AG10803 (cell line): Measurements from ENCODE around the gene MBD2.
A peak's percentile ranks its signal among the peaks of the same experiment; 100 is the strongest.
"Not testable (repeated sequence)": the region's sequence is repeated elsewhere in the genome, so short reads cannot be mapped to it uniquely, and the experiment has no call there.

Source experiments
- DNase-seq: peaks from one replicate; pipeline ENCODE4 v3.0.0; 2010; ENCODE audit warnings: low read depth
- H3K4me3 ChIP-seq: 2 replicates; pipeline ENCODE4 v1.5.1; 2011; ENCODE audit warnings: mild to moderate bottlenecking, low read length, control low read depth
- TF ChIP-seq, protein P1 (sequence below): conservative IDR thresholded peaks from 2 replicates; pipeline ENCODE4 v1.5.1; 2011; ENCODE audit warnings: mild to moderate bottlenecking, low read length, control low read depth, inconsistent platforms

The MBD2 gene

DNA sequence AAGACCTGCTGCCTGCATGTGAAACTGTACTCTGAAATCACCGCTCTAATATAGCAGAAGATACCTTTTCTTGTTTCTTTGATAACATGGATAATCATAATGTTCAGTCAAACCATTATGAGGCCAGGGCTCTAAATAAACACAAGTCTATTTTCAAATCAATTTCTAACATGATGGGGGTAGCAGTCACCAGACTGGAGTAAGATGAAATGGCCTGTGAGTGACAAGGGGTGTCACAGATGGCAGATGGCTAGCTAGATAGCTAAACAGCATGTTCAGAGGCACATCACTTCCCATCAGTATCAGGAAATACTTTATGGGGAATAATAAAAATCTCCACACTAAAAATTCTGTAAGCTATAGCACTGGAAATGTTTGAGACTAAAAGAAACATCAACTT lies 14.0 kb downstream of the MBD2 start:
- no peak overlapping the region for H3K4me3 ChIP-seq
- no peak for DNase-seq
- TF ChIP-seq, protein P1, sequence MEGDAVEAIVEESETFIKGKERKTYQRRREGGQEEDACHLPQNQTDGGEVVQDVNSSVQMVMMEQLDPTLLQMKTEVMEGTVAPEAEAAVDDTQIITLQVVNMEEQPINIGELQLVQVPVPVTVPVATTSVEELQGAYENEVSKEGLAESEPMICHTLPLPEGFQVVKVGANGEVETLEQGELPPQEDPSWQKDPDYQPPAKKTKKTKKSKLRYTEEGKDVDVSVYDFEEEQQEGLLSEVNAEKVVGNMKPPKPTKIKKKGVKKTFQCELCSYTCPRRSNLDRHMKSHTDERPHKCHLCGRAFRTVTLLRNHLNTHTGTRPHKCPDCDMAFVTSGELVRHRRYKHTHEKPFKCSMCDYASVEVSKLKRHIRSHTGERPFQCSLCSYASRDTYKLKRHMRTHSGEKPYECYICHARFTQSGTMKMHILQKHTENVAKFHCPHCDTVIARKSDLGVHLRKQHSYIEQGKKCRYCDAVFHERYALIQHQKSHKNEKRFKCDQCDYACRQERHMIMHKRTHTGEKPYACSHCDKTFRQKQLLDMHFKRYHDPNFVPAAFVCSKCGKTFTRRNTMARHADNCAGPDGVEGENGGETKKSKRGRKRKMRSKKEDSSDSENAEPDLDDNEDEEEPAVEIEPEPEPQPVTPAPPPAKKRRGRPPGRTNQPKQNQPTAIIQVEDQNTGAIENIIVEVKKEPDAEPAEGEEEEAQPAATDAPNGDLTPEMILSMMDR: no peak

DNA sequence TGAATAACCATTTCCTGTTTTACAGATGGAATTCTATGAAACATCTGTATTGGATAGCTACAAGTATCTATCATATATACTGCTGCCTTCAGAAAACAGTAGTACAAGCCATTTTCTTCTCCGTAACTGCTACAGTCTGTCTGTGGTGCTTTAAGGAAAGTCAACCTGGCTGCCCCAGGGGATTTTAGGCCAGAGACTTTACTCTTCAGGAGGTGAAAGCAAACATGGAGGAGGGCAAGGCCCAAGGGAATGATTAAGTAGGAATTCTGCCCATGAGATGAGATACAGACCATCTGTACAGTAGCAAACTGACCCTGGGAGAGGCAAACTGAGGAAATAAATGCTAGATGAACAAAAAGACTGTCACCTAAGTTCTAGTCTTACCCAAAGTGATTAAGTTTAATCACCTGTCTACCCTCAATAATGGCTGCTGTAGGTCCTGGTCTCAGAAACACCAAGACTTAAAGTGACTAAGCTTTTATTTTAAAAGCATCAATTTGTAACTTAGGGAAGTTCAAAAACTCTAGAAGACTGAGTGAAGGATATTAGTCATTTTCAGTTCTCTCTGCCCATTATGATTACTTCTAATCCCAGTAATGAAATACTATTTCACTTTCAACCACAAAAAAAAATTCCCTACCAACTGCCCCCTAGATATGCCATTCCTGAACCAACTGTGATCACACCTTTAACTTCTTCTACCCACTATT lies 14.8 kb downstream of the MBD2 start:
- peak; percentile 6 for DNase-seq
- TF ChIP-seq, protein P1: no peak
- no peak overlapping the region for H3K4me3 ChIP-seq

DNA sequence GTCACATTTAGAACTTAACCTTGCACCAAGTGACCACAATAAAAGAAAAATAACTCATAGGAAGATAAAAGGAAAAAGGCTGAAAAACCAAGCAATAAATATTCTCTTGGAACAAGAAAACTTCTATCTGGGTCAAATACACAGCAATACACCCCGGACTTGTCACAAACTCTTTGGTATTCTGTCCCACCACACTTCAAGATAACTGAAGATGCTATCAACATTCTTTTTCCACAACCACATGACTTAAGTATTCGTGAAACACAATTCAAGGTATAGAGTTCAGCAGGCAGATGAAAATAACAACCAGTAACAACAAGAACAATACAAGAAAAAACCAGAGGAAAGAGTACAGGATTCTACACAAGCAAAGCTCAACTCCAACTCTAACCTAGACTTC lies 18.0 kb downstream of the MBD2 start:
- H3K4me3 ChIP-seq: no peak overlapping the region
- TF ChIP-seq, protein P1: no peak
- no peak for DNase-seq

DNA sequence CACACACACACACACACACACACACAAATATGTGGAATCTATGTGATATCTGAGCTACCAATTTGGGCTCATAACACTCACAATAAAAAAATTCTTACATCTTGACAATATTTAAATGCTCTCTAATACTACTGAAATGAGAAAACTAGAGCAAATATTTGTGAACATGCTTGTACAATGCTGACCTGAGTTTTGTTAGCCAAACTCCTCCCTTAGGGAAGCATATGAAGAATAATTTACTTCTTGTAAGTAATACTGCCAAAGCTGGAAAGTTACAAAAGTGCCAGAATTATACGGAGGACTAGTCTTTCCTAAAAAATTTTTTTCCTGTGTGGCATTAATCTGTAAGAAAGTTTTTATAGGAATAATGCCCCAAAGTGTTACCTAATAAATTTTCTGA lies 18.5 kb downstream of the MBD2 start:
- H3K4me3 ChIP-seq: no peak overlapping the region
- TF ChIP-seq, protein P1: no peak
- peak; percentile 45 for DNase-seq

DNA sequence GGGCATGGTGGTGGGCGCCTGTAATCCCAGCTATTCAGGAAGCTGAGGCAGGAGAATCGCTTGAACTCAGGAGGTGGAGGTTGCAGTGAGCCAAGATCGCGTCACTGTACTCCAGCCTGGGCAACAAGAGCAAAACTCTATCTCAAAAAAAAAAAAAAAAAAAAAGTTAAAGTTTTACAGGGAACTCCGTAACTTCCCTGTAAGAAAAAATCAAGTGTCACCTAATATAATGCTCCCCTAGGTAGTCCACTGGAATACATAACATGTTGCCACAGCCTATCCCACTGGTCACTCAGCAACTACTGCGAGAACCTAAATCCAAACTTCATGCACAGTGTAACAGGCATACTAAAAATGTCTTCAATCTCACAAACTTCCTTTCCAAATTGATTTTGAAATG lies 19.0 kb downstream of the MBD2 start:
- DNase-seq, H3K4me3 ChIP-seq: not testable (repeated sequence)

DNA sequence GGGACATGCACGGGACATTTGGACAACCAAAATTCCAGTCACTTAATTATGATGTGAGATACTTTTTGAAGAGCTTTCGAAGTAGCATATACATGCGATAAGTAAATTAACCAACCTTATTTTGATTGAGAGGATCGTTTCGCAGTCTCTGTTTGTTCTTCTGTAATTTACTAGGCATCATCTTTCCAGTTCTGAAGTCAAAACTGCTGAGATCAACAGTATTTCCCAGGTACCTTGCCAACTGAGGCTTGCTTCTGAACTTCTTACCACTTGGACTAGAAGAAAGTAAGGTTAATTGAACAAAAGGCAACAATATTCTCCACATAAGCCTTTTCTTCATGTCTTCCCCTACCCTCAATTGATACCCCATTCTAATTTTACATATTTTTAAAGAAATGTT lies 19.6 kb downstream of the MBD2 start:
- no peak overlapping the region for H3K4me3 ChIP-seq
- DNase-seq: no peak
- TF ChIP-seq, protein P1: no peak

DNA sequence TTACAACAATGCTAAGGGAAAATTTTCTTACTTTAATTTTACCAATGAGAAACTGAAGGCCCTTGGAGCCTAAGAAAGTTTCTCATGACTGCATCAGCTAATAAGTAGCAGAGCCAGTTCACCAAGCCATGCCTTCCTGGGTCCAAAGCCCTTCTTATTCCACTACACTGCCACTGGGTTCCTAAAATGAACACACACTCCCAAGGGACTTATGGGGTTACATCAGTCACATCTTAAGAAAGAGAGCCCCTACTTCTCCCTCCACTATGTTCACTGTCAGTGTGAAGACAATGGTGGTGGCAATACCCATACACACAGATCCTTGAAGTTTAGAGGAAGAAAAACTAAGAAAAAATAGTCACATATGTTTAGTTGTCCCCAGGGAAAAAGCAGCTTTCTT lies 20.6 kb downstream of the MBD2 start:
- no peak for DNase-seq
- TF ChIP-seq, protein P1: no peak
- H3K4me3 ChIP-seq: no peak overlapping the region
